GM23248 (cell line): Measurements from ENCODE around the gene GRIP1.

Source experiments
- EZH2 ChIP-seq: fragments of 200-600 bp; sonication (generic); IDR thresholded peaks from 2 replicates; pipeline ENCODE4 v1.6.1; 2018; ENCODE audit warnings: antibody characterized with exemption, mild to moderate bottlenecking; ENCODE audit not compliant: insufficient read depth, poor library complexity, severe bottlenecking
- EZH2phosphoT487 ChIP-seq: fragments of 200-600 bp; sonication (generic); IDR thresholded peaks from 2 replicates; pipeline ENCODE4 v1.6.1; 2018; ENCODE audit warnings: antibody characterized with exemption, moderate library complexity, mild to moderate bottlenecking, low read depth; ENCODE audit not compliant: insufficient read depth

GRCh38 chr12:66447643-66448042 lies 231.2 kb downstream of the GRIP1 start:
- TF ChIP-seq EZH2phosphoT487: no peak
- no peak for TF ChIP-seq EZH2
